WI38 (cell line): ENCODE data around the gene PGAM2.

Experiments used
- H3K4me3 ChIP-seq: 2 replicates; pipeline ENCODE4 v1.5.1; 2011; ENCODE audit warnings: low read depth, mild to moderate bottlenecking, control low read depth, low read length
- CTCF ChIP-seq: IDR thresholded peaks from 2 replicates; pipeline ENCODE4 v1.5.1; 2012; ENCODE audit warnings: low read depth, mild to moderate bottlenecking, control low read depth, low read length

PGAM2 gene

GRCh38 chr7:44067064-44067951, 1.9 kb upstream of the PGAM2 start:
- no peak overlapping the region for H3K4me3 ChIP-seq
- TF ChIP-seq CTCF: no peak

- H3K4me3 ChIP-seq: no peak overlapping the region
- TF ChIP-seq CTCF: no peak
Measured at GRCh38 chr7:44066494-44067063, 1.2 kb upstream of the PGAM2 start.

GRCh38 chr7:44066111-44066460, 719 bp upstream of the PGAM2 start:
- no peak for TF ChIP-seq CTCF
- no peak overlapping the region for H3K4me3 ChIP-seq

GRCh38 chr7:44064791-44065430, 456 bp downstream of the PGAM2 start:
- no peak overlapping the region for H3K4me3 ChIP-seq
- no peak for TF ChIP-seq CTCF

- no peak for TF ChIP-seq CTCF
- no peak overlapping the region for H3K4me3 ChIP-seq
Measured at GRCh38 chr7:44063894-44064651, 1.3 kb downstream of the PGAM2 start.

GRCh38 chr7:44063547-44063893, 1.8 kb downstream of the PGAM2 start:
- no peak overlapping the region for H3K4me3 ChIP-seq
- no peak for TF ChIP-seq CTCF

- no peak overlapping the region for H3K4me3 ChIP-seq
- TF ChIP-seq CTCF: no peak
Measured at GRCh38 chr7:44062903-44063295, 2.5 kb downstream of the PGAM2 start.
